SK-N-MC (cell line): ENCODE measurements around the gene CYP27C1.
"Not testable (repeated sequence)": the region's sequence is repeated elsewhere in the genome, so short reads cannot be mapped to it uniquely, and the experiment has no call there.

Experiments
- DNase-seq: peaks from one replicate; pipeline ENCODE4 v3.0.0-alpha.2; 2011; ENCODE audit warnings: low read depth, low spot score
- H3K27ac ChIP-seq: fragments of 200-600 bp; sonication (generic); 2 replicates; pipeline ENCODE4 v1.5.1; 2016; ENCODE audit warnings: mixed run types
- H3K36me3 ChIP-seq: fragments of 200-600 bp; sonication (generic); 2 replicates; pipeline ENCODE4 v1.6.1; 2017; ENCODE audit warnings: antibody characterized with exemption, low read length, mixed read lengths; ENCODE audit not compliant: insufficient read depth
- H3K4me3 ChIP-seq: fragments of 200-600 bp; sonication (generic); 2 replicates; pipeline ENCODE4 v1.5.1; 2016
- H3K9ac ChIP-seq: fragments of 200-600 bp; sonication (generic); 2 replicates; pipeline ENCODE4 v1.8.0; 2017; ENCODE audit warnings: mixed run types, mixed read lengths; ENCODE audit not compliant: insufficient read length
- H3K9me3 ChIP-seq: fragments of 200-600 bp; sonication (generic); 2 replicates; pipeline ENCODE4 v1.6.1; 2017; ENCODE audit warnings: low read depth, mild to moderate bottlenecking, antibody characterized with exemption, low read length, moderate library complexity, mixed read lengths
- EZH2 ChIP-seq: fragments of 200-600 bp; sonication (generic); IDR thresholded peaks from one replicate; pipeline ENCODE4 v1.6.1; 2017; ENCODE audit warnings: antibody characterized with exemption
- FOXP2 ChIP-seq: optimal IDR thresholded peaks from 2 replicates; pipeline ENCODE3; 2011; ENCODE audit warnings: mild to moderate bottlenecking, moderate library complexity; ENCODE audit not compliant: insufficient read depth; ENCODE audit errors: extremely low read length, control extremely low read depth
- POLR2AphosphoS5 ChIP-seq: IDR thresholded peaks from 2 replicates; pipeline ENCODE4 v1.6.1; 2012; ENCODE audit warnings: mild to moderate bottlenecking, low read depth, low read length, borderline replicate concordance

Gene CYP27C1, protein sequence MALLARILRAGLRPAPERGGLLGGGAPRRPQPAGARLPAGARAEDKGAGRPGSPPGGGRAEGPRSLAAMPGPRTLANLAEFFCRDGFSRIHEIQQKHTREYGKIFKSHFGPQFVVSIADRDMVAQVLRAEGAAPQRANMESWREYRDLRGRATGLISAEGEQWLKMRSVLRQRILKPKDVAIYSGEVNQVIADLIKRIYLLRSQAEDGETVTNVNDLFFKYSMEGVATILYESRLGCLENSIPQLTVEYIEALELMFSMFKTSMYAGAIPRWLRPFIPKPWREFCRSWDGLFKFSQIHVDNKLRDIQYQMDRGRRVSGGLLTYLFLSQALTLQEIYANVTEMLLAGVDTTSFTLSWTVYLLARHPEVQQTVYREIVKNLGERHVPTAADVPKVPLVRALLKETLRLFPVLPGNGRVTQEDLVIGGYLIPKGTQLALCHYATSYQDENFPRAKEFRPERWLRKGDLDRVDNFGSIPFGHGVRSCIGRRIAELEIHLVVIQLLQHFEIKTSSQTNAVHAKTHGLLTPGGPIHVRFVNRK

GRCh38 chr2:127220102-127220767, at the start of gene CYP27C1:
Gene CYP27C1 (minus strand): TSS chr2:127220299. CDS start chr2:127220270, 29 bp downstream.
- TF ChIP-seq EZH2 (no peak), FOXP2 (no peak), POLR2AphosphoS5 (peak; percentile 52; the same call in 1 of the 2 replicates)
- Histone ChIP-seq H3K9me3 (no peaks in the 10 kb centered on the region), H3K27ac (peak within 1 kb of the TSS; percentile 75), H3K4me3 (peak within 1 kb of the TSS; percentile 96), H3K36me3 (0 out of 2 replicates have a peak, but pooled peaks cover 3% of the 10 kb centered on the region), H3K9ac (peak within 1 kb of the TSS; percentile 84)
- DNase-seq = no peak

GRCh38 chr2:127261804-127262406, 41.8 kb upstream of the CYP27C1 start:
- no peak overlapping the region for H3K9ac ChIP-seq
- TF ChIP-seq FOXP2 = no peak
- no peak for TF ChIP-seq EZH2
- TF ChIP-seq POLR2AphosphoS5 = no peak
- H3K9me3 ChIP-seq = no peaks in the 10 kb centered on the region
- H3K4me3 ChIP-seq = no peak overlapping the region
- no peak for DNase-seq
- H3K36me3 ChIP-seq = peaks cover 47% of the 10 kb centered on the region
- no peak overlapping the region for H3K27ac ChIP-seq

DNA sequence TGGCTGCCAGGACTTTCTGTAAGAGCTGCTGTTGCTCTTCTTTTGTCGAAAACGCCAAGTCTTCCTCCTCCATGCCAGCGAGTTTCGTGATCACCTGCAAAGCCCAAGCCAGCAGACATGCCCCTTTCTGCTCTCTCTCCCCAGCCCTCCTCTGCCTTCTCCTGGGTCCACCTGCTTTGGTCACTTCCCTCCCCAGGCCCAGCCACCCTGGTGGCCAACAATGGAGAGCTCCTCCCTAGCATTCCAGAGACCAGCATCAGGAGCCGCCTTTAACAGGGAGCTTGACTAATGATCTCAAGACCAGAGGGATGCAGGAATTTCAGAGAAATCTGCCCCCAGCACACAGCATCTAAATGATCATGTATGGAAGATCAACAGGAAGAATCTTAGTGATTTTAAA, 39.3 kb upstream of the CYP27C1 start:
- H3K27ac ChIP-seq = no peak overlapping the region
- no peaks in the 10 kb centered on the region for H3K9me3 ChIP-seq
- TF ChIP-seq EZH2 = no peak
- DNase-seq = no peak
- H3K9ac ChIP-seq = no peak overlapping the region
- peaks cover 49% of the 10 kb centered on the region for H3K36me3 ChIP-seq
- no peak overlapping the region for H3K4me3 ChIP-seq

- no peak for DNase-seq
- no peak overlapping the region for H3K9ac ChIP-seq
- no peak for TF ChIP-seq POLR2AphosphoS5
- no peak for TF ChIP-seq EZH2
- no peak for TF ChIP-seq FOXP2
- H3K36me3 ChIP-seq = peaks cover 48% of the 10 kb centered on the region
- no peak overlapping the region for H3K27ac ChIP-seq
- H3K4me3 ChIP-seq = no peak overlapping the region
- H3K9me3 ChIP-seq = no peaks in the 10 kb centered on the region
These were observed 36.8 kb upstream of the CYP27C1 start for GRCh38 chr2:127256866-127257265.

DNA sequence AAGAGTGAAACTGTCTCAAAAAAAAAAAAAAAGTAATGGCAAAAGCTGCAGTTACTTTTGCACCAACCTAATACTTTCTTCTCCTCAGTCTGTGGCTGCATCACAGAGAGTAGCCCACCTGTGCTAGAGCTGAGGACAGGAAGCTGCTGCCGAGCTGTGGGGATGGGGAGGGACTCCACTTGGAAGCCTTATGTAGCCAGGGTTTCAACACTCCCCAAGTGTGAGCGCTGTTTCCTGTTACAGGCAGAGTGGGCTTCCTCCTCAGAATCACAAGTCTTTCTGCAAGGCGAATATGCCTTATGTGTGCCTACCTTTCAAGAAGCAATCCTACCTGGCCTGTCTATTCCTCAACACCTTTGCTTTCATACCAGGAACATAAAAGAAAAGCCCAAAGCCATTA, 36.3 kb upstream of the CYP27C1 start:
- no peak overlapping the region for H3K4me3 ChIP-seq
- H3K36me3 ChIP-seq = peaks cover 48% of the 10 kb centered on the region
- H3K27ac ChIP-seq = no peak overlapping the region
- TF ChIP-seq FOXP2 (no peak), EZH2 (no peak), POLR2AphosphoS5 (no peak)
- H3K9me3 ChIP-seq = no peaks in the 10 kb centered on the region
- no peak overlapping the region for H3K9ac ChIP-seq
- no peak for DNase-seq

- no peak for DNase-seq
- Histone ChIP-seq H3K27ac (no peak overlapping the region), H3K9me3 (no peaks in the 10 kb centered on the region), H3K9ac (no peak overlapping the region), H3K4me3 (no peak overlapping the region), H3K36me3 (peaks cover 42% of the 10 kb centered on the region)
- TF ChIP-seq POLR2AphosphoS5 (no peak), FOXP2 (no peak), EZH2 (no peak)
These were observed 35.6 kb upstream of the CYP27C1 start for GRCh38 chr2:127255721-127256120.

DNA sequence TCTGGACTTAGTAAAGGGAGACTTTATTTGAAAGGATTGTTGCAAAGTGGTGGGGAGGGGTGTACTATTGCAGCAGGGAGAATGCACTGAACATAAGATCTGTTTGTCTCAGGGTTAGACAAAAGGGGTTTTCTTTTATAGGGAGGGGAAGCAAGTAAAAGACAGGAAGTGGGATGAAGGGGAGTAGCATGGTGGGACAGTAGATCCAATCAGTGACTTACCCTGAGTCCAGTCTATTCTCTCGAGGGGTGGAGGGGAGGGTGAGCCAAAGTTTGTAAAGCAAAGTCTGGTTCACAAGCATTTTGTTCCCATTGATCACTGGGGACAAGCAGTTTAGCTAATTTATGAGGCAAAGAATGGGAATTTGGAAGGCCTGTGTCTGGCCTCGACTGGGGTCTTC, 35.0 kb upstream of the CYP27C1 start:
- TF ChIP-seq POLR2AphosphoS5 = no peak
- no peak for TF ChIP-seq FOXP2
- no peak for TF ChIP-seq EZH2
- DNase-seq = no peak

DNA sequence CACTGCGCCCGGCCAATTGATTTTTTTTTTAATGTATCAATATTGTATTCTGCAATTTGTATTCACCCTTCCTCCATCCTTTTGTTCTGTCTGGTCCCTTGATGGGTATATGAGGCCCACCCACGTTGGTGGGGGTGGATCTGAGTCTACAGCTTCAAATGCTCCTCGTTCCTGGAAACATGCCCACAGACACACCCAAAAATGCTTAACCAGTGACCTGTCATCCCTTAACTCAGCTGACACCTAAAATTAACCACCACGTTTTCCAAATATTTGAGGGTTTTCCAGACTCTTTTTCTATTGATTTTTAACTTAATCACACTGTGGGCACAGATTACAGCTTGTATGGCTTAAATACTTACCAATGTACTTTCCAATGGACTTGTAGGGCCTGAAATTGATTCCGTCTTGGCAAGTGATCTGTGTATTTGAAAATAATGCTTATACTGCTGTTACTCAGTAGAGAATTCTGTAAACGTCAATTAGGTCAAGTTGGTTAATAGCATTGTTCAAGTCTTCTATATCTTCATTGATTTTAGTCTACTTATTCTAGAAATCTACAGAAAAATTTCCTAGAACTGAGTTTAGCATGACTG, 34.4 kb upstream of the CYP27C1 start:
- TF ChIP-seq POLR2AphosphoS5 (no peak), EZH2 (no peak), FOXP2 (no peak)
- Histone ChIP-seq H3K9ac (no peak overlapping the region), H3K9me3 (no peaks in the 10 kb centered on the region), H3K36me3 (peaks cover 30% of the 10 kb centered on the region), H3K27ac (no peak overlapping the region), H3K4me3 (no peak overlapping the region)
- DNase-seq = no peak

More for the DNA sequence above, 35.0 kb upstream of the CYP27C1 start:
- Histone ChIP-seq H3K9me3 (no peaks in the 10 kb centered on the region), H3K4me3 (no peak overlapping the region), H3K9ac (no peak overlapping the region), H3K36me3 (peaks cover 36% of the 10 kb centered on the region), H3K27ac (no peak overlapping the region)

DNA sequence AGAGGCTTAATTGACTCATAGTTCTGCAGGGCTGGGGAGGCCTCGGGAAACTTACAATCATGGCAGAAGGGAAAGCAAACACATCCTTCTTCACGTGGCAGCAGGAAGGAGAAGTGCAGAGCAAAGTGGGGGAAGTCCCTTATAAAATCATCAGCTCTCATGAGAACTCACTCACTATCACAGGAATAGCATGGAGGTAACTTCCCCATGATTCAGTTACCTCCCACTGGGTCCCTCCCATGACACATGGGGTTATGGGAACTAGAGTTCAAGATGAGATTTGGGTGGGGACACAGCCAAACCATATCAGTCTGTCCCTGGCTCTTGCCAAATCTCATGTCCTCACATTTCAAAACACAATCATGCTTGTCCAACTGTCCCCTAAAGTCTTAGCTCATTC, 21.1 kb upstream of the CYP27C1 start:
- H3K9ac ChIP-seq, H3K36me3 ChIP-seq, H3K4me3 ChIP-seq, H3K27ac ChIP-seq, DNase-seq, H3K9me3 ChIP-seq: not testable (repeated sequence)
